Panc1 (cell line): ENCODE data around the gene TANC1. TPM values are rescaled to one million over a fixed set of nuclear protein-coding genes. Genes with fewer than 3 reads are reported as not detected.

Experiments used
- ATAC-seq: fragments of 200-7000 bp; cut with Tn5 transposase; 2 replicates; pipeline ENCODE4 v1.9.1; 2020; ENCODE audit warnings: mild to moderate bottlenecking, moderate library complexity
- BruUV-seq: library from RNA; stranded (reverse); fragments of 400-500 nt; replicated peaks from 2 replicates; lab custom pipeline; 2021; lab: Mats Ljungman, UMichigan
- CTCF ChIA-PET: fragments of 300-600 bp; sonication (Branson Sonifier 250); formaldehyde crosslinking; loops from one replicate; lab custom pipeline; 2022; ENCODE audit warnings: antibody characterized with exemption; lab: Charles Lee
- POLR2A ChIA-PET: fragments of 300-600 bp; sonication (Branson Sonifier 250); formaldehyde crosslinking; loops from one replicate; lab custom pipeline; 2022; ENCODE audit warnings: antibody characterized with exemption; lab: Charles Lee
- DNase-seq: peaks from one replicate; pipeline ENCODE4 v3.0.0-alpha.2; 2010; ENCODE audit warnings: low read depth, low spot score
- H3K27ac ChIP-seq: 2 replicates; pipeline ENCODE4 v1.5.1; 2011; ENCODE audit warnings: mild to moderate bottlenecking, low read length, inconsistent platforms
- H3K27me3 ChIP-seq: fragments of 200-500 bp; sonication (Bioruptor generic); 2 replicates; pipeline ENCODE4 v1.6.0; 2014; ENCODE audit warnings: low read length, inconsistent platforms; ENCODE audit not compliant: control insufficient read depth, insufficient read depth
- H3K36me3 ChIP-seq: fragments of 200-500 bp; sonication (Bioruptor generic); 2 replicates; pipeline ENCODE4 v1.5.1; 2014; ENCODE audit warnings: inconsistent platforms, mild to moderate bottlenecking, low read length, moderate library complexity; ENCODE audit not compliant: control insufficient read depth, insufficient read depth
- H3K4me1 ChIP-seq: 2 replicates; pipeline ENCODE4 v1.5.1; 2011; ENCODE audit warnings: inconsistent platforms, mild to moderate bottlenecking, low read length, moderate library complexity; ENCODE audit not compliant: control insufficient read depth, insufficient read depth
- H3K4me3 ChIP-seq, 2 experiments: 2 replicates each; pipeline ENCODE4 v1.5.1; 2011 to 2012; ENCODE audit warnings: low read depth in 2 of 2, low read length in 2 of 2, mild to moderate bottlenecking in 2 of 2, inconsistent platforms in 1 of 2, moderate library complexity in 1 of 2
- H3K9me3 ChIP-seq: fragments of 200-500 bp; sonication (Bioruptor generic); 2 replicates; pipeline ENCODE4 v1.5.1; 2014; ENCODE audit warnings: low read depth, mild to moderate bottlenecking, inconsistent platforms, low read length, moderate library complexity; ENCODE audit not compliant: control insufficient read depth, insufficient read depth
- POLR2AphosphoS5 ChIP-seq: IDR thresholded peaks from 2 replicates; pipeline ENCODE4 v1.6.1; 2012; ENCODE audit warnings: mild to moderate bottlenecking, low read depth, low read length, moderate library complexity
- SIN3A ChIP-seq: IDR thresholded peaks from 2 replicates; pipeline ENCODE4 v1.6.1; 2012; ENCODE audit warnings: low read depth, mild to moderate bottlenecking, low read length, moderate library complexity, borderline replicate concordance; ENCODE audit not compliant: insufficient read depth
- TCF7L2 ChIP-seq: IDR thresholded peaks from 2 replicates; pipeline ENCODE4 v1.6.1; 2011; ENCODE audit warnings: mild to moderate bottlenecking, low read depth, low read length, inconsistent platforms
- in situ Hi-C: cut with HindIII; loops from 2 replicates; pipeline ENCODE4 v1.10.0; 2016; ENCODE audit warnings: low sequenced_read_pairs, low pct_unique_long_range_greater_than_20kb
- intact Hi-C: fragments of 100-400 bp; cut with micrococcal nuclease; formaldehyde crosslinking; loops from one replicate; pipeline ENCODE4 v1.10.0; 2022; ENCODE audit not compliant: unreplicated experiment
- total RNA-seq: library from RNA; stranded (reverse); gene quantifications from one replicate; pipeline ENCODE4 v1.2.1, GENCODE V29; 2021; ENCODE audit not compliant: unreplicated experiment
- TF ChIP-seq, protein P1 (sequence below): fragments of 450-650 bp; IDR thresholded peaks from 2 replicates; pipeline ENCODE4 v1.5.1; 2017; ENCODE audit warnings: mild to moderate bottlenecking
- TF ChIP-seq, protein P2 (sequence below), 2 experiments: IDR thresholded peaks; 2 replicates each; pipeline ENCODE4 v1.6.1; 2011 to 2012; ENCODE audit warnings: low read depth in 2 of 2, control low read depth in 1 of 2, low read length in 1 of 2, mild to moderate bottlenecking in 1 of 2, moderate library complexity in 1 of 2; ENCODE audit not compliant: insufficient read depth in 1 of 2

Gene TANC1
- total RNA-seq, 1 experiment from 2014 or later: 44.3 TPM

DNA sequence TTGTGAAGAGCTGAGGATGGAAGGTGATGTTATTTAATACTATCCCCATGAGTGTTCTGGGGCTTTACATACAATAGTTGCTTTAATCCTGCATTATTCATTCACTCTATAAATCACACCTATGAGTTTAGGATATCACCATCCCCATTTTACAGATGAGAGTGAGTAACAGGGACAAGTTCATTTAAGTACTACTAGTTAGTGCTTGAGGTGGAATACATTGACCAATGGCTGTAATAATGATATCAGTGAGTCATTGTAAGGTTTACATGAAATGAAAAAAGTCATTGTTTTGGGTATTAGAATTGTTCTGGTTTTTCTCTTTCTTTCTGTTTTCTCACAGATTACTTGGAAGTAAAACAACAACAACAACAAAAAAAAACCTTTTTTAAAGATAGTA is 42.5 kb downstream of the TANC1 start:
- DNase-seq (no peak), ATAC-seq (no peak)
- intact Hi-C loops: no loop called here
- TF ChIP-seq, protein P1, sequence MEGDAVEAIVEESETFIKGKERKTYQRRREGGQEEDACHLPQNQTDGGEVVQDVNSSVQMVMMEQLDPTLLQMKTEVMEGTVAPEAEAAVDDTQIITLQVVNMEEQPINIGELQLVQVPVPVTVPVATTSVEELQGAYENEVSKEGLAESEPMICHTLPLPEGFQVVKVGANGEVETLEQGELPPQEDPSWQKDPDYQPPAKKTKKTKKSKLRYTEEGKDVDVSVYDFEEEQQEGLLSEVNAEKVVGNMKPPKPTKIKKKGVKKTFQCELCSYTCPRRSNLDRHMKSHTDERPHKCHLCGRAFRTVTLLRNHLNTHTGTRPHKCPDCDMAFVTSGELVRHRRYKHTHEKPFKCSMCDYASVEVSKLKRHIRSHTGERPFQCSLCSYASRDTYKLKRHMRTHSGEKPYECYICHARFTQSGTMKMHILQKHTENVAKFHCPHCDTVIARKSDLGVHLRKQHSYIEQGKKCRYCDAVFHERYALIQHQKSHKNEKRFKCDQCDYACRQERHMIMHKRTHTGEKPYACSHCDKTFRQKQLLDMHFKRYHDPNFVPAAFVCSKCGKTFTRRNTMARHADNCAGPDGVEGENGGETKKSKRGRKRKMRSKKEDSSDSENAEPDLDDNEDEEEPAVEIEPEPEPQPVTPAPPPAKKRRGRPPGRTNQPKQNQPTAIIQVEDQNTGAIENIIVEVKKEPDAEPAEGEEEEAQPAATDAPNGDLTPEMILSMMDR: no peak
- TF ChIP-seq, protein P2, sequence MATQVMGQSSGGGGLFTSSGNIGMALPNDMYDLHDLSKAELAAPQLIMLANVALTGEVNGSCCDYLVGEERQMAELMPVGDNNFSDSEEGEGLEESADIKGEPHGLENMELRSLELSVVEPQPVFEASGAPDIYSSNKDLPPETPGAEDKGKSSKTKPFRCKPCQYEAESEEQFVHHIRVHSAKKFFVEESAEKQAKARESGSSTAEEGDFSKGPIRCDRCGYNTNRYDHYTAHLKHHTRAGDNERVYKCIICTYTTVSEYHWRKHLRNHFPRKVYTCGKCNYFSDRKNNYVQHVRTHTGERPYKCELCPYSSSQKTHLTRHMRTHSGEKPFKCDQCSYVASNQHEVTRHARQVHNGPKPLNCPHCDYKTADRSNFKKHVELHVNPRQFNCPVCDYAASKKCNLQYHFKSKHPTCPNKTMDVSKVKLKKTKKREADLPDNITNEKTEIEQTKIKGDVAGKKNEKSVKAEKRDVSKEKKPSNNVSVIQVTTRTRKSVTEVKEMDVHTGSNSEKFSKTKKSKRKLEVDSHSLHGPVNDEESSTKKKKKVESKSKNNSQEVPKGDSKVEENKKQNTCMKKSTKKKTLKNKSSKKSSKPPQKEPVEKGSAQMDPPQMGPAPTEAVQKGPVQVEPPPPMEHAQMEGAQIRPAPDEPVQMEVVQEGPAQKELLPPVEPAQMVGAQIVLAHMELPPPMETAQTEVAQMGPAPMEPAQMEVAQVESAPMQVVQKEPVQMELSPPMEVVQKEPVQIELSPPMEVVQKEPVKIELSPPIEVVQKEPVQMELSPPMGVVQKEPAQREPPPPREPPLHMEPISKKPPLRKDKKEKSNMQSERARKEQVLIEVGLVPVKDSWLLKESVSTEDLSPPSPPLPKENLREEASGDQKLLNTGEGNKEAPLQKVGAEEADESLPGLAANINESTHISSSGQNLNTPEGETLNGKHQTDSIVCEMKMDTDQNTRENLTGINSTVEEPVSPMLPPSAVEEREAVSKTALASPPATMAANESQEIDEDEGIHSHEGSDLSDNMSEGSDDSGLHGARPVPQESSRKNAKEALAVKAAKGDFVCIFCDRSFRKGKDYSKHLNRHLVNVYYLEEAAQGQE (IDR thresholded peaks at IDR 0.05; ENCODE audit: insufficient read depth in 1 of 2, low read depth in 2 of 2, low read length in 1 of 2): no peak
- Histone ChIP-seq H3K27me3 (no peaks in the 10 kb centered on the region), H3K4me3 (no peak overlapping the region), H3K4me1 (peaks cover 6% of the 10 kb centered on the region; the same call in 1 of the 2 replicates), H3K36me3 (no peaks in the 10 kb centered on the region), H3K9me3 (peaks cover 4% of the 10 kb centered on the region; the same call in 1 of the 2 replicates), H3K27ac (no peak overlapping the region)
- POLR2A ChIA-PET: no interaction called here
- in situ Hi-C loops: no loop called here
- CTCF ChIA-PET: no interaction called here
- no TSS peak for BruUV-seq

DNA sequence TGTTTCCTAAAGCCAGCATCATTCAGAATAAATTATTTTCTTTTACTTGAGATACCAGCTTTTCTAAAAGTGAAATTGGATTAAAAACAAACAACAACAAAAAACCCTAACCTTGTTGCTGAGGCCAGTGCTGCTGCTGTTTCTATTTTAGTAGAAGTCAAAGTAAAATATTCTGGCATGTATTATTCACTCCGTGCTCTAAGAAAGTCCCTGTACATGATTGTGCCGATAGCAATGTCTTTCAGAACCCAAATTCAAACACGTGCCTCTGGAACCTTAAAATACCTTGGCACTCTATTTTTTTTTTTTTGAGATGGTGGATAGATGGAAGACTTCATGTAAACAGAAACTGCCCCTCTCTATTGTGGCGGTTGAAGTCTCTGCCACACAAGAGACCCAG is 43.7 kb downstream of the TANC1 start:
- no peak overlapping the region for H3K27ac ChIP-seq
- in situ Hi-C loops: no loop called here
- no TSS peak for BruUV-seq

DNA sequence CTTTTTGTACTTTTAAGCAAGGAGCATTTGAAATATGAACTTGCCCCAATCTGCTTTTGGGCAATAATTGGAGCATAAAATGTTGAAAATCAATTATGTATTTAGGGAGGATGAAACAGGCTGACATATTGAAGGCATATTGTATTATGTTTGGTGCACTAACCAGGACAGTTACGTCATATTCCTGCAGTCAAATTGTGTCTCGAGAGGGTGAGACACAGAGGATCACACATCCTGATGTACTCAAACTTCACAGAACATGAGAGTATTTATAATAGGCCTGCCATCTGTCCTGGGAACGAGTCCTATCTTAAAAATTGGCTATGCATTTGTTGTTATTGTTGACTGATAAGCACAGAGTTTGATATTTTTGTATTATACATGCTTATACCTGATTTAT is 44.7 kb downstream of the TANC1 start:
- ChIA-PET CTCF (no interaction called here), POLR2A (interaction anchor here (0.6 kb wide), 1 partner anchor 50 kb away, joined by 6 read pairs; no protein-coding TSS in a partner anchor)
- DNase-seq (no peak), ATAC-seq (no peak)
- Histone ChIP-seq H3K4me1 (peaks cover 6% of the 10 kb centered on the region; the same call in 1 of the 2 replicates), H3K4me3 (no peak overlapping the region), H3K27me3 (no peaks in the 10 kb centered on the region), H3K9me3 (peaks cover 4% of the 10 kb centered on the region; the same call in 1 of the 2 replicates), H3K36me3 (no peaks in the 10 kb centered on the region), H3K27ac (no peak overlapping the region)
- BruUV-seq: no TSS peak
- in situ Hi-C loops (no loop called here), intact Hi-C loops (no loop called here)
- no peak for TF ChIP-seq POLR2AphosphoS5
- TF ChIP-seq SIN3A: no peak
- TF ChIP-seq, protein P1: no peak
- TF ChIP-seq TCF7L2: no peak
- TF ChIP-seq, protein P2 (IDR thresholded peaks at IDR 0.05; ENCODE audit: insufficient read depth in 1 of 2, low read depth in 2 of 2, low read length in 1 of 2): no peak

More for the DNA sequence above, 43.7 kb downstream of the TANC1 start:
- Histone ChIP-seq H3K27me3 (no peaks in the 10 kb centered on the region), H3K4me1 (peaks cover 6% of the 10 kb centered on the region; the same call in 1 of the 2 replicates), H3K9me3 (peaks cover 4% of the 10 kb centered on the region; the same call in 1 of the 2 replicates), H3K36me3 (no peaks in the 10 kb centered on the region), H3K4me3 (no peak overlapping the region)
- TF ChIP-seq POLR2AphosphoS5 (no peak), SIN3A (no peak)
- ChIA-PET CTCF (no interaction called here), POLR2A (no interaction called here)
- ATAC-seq: no peak
- intact Hi-C loops: no loop called here
- DNase-seq: no peak
